Limb (tissue), 2 donors: ENCODE data around the gene IQCK.
A peak's percentile ranks its signal among the peaks of the same experiment; 100 is the strongest.

Experiments used
- DNase-seq, 2 donors: peaks; one replicate each; pipeline ENCODE4 v3.0.0-alpha.2; 2016; ENCODE audit errors: extremely low spot score in 2 of 2

The IQCK gene

DNA sequence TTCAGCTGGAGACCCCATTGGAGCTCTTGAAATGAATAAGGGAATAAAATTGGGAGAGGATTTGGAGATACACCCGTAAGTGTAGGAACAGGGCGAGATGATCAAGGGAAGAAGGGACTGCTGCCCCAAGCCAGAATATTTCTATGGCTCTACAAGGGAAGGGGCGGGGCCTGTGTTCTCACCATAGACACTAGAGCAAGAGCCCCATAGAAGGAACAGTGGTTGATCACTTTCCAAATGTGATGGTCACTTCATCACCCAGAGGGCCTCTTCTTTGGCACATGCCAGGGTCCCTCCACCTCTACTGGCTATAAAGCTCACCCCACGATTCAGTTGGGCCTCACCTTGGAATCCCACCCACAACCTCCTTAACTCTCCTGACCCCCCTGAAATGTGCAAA lies 141.5 kb downstream of the IQCK start:
- DNase-seq: no peak

DNA sequence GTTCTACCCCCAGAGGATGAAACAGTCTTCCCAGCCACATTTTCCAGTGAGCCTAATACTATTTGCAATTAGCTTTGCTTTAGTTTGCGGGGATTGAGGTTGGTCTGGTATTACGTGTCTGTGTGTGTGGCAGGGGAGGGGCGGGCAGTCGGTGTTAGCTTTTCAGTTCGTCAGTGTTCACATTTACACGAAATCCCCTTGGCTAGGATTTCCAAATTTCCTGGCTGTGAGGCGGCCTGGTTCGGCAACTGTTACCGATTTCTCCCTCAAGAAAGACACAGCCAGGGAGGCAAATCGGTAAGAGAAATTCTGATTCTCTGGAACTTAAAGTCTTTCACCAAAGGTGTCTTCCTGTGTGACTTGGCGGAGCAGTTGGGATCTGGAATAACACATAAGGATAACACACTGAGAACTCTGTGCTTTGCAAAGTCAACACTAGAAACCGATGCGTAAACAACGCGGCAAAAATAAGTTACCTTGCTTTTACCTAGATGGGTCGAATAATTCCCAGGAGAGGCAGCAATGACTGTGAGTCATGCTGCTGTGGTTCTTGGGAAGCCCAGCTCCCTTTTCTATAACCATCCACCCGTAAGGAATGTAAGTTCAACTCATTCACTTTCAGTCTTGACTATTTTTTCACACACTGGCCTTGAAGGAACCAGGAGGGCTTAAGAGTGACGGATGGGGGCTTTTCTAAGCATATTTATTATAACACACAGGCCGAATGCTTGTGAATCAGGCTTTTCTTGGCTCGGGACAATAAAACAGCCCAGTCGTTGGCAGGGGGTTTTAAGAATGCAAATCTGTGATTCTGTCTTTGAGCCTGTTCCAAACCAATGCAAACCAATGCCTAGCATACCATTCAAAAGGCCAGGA lies 142.3 kb downstream of the IQCK start:
- DNase-seq: no peak

DNA sequence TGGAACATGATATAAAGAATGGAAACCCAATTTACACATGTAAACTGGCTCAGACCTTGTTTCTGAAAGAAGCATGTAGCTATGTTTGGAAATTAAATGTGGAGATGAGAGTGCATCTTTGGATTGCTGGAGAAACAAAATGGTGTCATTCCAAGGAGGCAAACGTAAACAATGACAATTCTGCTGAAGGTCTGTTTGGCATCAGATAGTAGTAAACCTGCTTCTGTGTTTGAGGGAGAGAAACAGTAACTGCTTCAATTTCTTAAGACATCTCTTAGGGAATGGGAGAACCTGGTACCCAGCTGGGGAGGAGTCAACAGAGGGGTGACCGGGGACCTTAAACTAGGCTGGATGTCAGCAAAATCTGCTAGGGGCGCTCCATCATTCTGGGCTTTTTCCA lies 143.1 kb downstream of the IQCK start:
- DNase-seq: no peak

DNA sequence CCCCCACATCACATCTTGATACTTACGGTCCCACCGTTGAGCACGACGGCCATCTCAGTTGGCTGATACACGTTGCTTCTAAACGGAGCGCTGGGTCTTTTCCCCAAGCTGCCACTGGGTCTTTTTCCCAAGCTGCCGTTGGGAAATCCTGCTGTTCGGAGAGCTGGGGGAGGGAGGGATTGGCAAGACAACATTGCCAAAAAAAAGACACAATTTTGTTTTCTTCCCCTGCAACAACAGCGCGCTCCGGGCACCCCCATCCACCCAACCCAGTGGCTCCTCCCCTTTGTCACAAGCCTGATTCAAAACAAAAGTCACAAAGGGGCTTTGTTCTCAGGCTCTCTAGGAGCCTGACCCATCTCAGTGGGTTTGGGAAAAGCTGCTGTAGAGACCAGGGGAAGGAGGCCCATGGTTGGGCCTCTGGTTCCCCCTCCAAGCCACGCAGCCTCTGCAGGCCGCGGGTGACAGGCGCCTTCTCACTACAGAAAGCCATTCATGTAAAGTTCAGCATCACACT lies 143.8 kb downstream of the IQCK start:
- DNase-seq: no peak

DNA sequence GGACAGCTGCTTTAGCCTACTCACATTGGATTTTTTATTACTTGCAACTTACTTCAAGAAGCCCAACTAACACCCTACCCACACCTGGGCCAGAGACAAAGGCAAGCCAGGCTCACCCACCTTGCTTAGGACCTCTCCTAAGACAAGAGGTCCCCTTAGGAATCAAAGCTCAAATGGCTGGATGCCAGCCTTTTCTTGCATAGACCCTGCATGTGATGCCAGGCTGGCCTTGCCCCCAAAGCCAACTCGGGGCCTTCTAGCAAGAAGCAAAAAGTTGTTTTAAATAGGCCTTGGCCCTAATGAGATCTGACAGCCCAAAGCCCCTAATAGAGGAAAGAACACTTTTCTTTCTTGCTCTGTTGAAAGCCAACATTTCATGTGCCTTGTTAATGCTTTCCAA lies 145.9 kb downstream of the IQCK start:
- no peak for DNase-seq

DNA sequence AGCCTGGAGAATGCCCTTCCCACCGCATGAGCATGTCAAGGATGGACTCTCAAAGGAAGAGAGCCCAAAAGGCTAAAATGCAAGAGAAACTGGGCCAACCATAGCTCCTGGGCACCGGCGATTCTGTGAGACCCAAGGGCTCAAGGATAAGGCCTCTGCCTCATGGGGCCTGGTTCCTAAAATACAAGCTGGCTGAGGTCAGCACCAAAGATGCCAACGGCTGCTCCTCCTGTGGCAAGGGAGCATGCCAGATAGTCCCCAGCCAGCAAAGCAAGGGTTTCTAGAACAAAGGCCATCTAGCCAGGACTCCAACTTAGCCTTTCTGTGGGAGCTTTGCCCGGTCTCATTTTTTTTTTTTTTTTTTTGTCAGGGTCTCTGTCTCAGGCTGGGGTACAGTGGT lies 146.5 kb downstream of the IQCK start:
- DNase-seq: no peak

DNA sequence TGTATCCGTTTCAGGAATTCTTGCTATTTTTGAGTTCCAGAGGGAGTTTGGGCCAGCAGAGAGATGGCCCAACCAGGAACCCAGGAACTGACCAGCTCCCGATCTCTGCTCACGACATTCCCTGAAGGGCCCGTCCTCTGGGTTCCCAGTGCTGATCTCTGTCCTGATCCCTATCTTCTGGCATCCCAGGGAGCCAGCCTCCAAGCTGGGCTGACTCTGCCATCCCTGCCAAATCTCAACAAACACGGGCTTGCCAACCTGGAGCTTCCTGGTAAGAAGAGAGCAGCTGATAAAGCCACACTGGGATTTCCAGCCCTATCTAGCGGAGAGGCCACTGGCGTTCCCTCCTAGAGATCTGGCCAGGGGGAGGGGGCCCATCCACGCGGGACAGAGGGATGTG lies 150.3 kb downstream of the IQCK start:
- no peak for DNase-seq

DNA sequence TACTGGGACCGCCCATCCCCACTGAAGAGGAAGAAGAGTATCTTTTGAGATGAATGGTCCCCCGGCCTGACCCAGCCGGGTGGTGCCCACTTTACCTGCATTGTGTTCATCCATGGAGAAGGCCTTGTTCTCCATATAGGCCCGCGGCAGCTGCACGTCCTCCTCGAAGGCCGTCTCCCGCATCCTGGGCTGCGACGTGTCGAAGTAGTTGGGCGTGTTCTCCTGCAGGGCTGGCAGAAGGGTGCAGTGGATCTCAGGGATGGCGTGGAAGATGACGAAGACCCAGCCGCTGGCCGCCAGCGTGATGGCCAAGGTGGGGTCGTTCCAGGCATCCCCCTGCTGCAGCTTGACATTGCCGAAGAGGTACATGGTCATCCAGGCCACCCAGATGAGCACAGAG lies 153.7 kb downstream of the IQCK start:
- no peak for DNase-seq

DNA sequence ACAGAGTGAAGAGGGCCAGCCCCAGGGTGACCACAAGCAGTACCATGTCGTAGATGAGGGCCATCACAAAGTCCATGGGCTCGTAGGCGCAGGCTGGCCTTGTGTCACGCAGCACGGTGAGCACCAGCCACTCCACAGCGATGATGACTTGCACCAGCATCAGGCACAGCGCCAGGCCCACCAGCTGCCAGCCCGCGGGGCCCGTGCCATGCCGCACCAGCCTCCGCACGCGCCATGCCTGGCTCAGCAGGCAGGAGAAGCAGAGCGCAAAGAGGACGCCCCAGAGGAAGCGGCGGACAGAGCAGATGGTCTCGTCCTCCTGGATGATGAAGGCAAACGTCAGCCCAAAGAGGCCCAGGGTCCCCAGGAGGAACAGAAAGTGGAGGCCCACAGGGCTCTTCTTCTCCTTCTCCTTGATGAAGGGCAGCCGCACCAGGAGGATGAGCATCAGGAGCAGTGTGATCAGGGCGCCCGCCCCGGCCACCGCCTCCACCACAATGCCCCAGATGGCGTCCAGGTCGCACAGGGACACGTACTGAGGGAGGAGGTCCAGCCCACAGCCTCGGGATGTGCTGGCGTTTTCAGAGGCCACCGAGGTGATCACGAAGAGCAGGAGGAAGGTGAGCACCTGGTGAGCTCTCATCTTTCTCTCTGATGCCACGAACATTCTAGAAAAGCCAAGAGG lies 154.2 kb downstream of the IQCK start:
- no peak for DNase-seq

DNA sequence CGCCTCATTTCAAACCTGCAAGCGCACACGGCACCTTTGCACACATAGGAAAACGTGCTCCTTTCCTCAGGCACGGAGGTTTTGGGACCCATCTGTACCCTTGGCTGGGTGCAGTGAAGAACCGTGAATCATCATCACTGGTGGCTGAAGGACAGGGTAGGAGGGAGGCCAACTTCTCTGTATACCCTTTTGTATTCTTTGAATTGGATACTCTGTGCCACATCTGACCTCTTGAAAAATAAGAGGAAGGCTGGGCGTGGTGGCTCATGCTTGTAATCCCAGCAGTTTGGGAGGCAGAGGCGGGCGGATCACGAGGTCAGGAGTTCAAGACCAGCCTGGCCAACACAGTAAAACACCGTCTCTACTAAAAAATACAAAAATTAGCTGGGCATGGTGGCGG lies 154.9 kb downstream of the IQCK start:
- no peak for DNase-seq

DNA sequence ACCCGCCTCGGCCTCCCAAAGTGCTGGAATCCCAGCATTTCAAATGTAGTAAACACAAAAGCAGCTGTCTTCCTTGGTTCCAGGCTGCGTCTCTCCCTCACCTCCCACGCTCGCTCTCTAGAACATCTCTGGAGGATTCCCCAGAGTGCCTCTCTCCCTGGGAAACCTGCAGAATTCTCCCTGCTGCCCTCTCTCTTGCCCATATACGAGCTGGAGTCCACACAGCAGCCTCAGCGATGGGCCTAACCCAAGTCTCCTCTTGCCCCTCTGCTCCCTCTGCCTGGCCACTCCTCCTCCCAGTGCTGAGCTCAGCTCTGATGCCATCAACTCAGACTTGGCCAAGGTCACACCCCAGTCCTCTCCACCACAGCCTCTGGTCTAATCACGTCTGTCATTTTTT lies 156.0 kb downstream of the IQCK start:
- DNase-seq: no peak

DNA sequence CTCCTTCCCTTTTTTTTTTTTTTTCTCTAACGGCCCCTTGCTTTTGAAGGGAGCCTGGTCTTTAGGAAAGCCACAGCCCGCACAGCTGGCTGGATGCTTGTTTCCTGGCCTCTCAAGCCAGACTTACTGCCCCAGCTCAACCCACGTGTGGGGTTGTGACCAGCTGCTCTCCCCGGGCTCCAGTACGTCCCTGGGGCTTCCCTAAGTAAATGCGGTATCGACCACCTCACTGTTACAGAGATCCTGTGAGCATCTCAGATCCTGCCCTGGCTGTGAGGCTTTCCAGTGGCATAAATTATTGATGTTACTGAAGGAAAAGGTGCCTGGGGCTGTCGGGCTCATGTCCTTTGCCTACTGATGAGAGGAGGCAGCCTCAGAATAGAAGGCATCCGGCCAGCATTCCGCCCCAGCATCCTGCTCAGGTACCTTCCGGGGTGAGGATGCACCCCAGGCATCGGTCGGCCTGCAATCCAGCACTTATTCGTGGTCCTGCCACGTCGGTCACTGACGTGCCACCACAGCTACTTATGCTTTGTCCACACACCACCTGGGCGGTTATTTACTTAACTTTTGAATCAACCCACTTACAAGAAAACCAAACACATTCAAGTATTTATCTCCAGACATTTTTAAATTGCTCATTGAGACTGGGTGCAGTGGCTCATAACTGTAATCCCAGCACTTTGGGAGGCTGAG lies 156.9 kb downstream of the IQCK start:
- DNase-seq: no peak

DNA sequence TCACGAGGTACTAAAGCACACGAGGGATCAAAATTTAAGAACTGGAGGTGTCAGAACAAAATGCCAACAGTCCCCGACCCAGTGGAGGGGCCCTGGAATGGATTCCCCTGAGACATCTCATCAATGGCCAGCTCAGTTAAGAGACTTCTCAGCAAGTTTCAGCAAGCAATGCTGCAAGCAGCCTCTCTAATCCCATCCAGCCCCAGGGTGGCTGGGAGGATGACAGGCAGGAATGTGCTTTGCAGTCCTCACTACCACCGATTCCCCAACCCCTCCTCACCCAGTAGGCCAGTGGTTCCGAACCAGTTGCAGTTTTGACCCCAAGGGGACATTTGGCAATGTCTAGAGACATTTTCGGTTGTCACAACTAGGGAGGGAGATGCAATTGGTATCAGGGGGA lies 157.8 kb downstream of the IQCK start:
- DNase-seq: no peak

DNA sequence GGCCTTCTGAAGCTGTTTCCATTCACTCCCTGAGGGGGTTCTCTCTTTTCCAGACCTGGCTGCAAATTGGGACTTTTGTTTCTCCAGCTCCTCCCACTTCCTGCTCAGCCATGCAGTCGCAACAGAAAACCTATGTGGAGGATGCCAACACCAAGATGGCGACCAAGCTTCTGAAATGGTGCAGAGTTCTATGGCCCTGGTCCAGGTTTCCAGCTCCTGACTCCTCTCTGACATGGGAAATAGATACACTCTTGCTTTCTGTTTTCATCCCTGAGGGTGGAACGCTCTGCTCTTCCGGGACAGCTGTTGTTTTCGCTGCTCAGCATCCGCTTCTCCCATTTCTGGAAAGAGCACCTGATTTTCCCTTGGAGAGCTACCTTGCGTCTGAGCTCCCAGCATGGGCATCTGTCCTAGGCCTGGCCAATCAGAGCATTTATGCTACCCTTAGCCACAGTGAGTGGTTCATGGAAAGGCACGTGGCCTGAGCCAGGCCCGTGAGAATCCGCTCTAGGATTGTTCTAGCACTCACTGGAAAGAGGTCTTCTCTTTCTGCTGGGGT lies 158.5 kb downstream of the IQCK start:
- no peak for DNase-seq

DNA sequence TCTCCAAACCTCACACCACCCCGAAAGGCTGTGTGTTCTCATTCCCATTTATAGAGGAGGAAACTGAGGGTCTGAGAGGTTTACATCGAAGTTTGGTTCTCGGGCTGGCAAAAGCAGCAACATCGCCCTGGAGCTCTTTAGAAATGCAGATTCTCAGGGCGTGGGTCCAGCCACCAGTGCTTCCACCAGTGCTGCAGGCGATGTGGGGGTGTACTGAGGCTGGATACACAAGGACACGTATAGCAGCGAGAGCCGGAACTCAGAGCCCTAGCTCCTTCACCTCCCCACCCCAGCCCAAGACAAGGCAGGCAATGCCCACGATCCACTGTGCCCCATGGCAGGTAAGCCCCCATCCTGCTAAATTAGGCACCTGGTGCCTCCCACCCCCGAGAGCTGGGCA lies 160.7 kb downstream of the IQCK start:
- no peak for DNase-seq

DNA sequence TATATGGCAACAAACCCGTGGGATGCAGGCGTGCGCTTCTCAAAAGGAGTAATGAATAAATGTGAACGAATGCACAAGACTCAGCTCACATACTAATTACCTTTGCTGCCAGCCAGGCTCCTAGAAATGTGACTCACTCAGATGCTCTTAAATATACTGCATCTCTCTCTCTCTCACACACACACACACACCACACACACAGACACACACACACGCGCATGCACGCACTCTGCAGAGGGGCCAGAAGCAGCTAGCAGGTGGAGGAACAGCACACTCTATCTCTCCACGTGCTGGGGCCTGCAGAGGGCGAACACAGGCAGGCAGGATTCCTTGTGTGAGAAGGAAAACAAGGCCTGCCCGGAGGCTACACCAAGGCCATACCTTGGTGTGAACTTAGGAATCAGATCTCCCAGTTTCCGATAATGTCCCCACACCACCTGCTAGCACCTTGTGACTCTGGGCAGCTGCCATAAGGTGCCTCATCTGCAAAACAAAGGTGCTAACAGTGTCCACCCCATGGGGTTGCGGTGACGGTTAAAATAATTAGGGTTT lies 161.2 kb downstream of the IQCK start:
- peak in 1 of 2 donors; percentile 72 for DNase-seq

DNA sequence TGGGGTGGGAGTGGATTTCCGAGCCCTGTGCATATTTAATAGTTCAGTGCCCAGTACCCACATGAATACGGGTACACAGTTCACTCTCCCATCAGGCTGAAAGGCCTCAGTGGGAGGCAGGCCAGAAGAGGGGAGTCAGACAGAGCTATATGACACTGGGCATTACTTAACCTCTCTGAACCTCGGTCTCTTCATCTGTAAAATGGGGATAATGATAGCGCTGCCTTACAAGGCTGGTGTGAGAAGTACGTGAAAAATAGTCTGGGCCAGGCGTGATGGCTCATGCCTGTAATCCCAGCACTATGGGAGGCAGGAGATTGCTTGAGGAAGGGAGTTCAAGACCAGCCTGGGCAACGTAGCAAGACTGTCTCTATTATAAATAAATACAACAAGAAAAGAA lies 163.0 kb downstream of the IQCK start:
- no peak for DNase-seq

DNA sequence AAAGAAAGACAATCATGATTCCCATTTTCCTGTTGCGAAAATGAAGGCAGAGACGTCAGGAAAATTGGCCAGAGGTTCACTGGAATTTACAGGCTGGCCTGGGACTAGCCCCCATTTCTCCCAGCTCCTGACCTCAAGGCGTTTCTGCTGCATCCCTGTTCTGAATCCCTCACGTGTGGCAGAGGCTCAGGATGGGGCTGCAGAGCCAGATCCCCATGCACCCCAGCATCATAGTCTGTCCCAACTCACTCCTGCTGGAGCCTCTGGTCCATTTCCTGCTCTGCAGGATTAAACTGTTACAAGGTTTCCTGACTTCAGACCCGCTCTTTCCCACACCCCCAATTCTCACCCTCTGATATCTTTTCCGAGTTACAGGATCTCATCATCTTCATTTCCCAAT lies 163.7 kb downstream of the IQCK start:
- no peak for DNase-seq

DNA sequence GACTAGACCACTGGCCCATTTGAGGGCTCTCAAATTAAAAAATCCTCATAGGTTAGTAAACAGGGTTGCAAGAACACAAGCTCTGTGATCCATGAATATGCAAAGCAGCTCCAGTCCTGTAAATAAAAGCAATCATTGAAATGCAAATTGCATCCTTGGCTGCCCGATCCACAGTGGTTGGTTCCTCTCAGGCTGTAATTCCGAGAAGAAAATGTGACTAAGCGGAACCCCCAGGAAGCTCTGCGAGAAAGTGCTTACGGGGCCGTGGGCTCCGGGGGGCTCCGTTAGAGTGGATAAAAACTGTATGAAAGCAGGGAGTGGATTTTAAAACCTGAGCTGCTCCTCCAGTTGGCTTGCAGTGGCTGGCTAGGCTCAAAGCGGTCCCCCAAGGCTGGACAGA lies 164.1 kb downstream of the IQCK start:
- no peak for DNase-seq

DNA sequence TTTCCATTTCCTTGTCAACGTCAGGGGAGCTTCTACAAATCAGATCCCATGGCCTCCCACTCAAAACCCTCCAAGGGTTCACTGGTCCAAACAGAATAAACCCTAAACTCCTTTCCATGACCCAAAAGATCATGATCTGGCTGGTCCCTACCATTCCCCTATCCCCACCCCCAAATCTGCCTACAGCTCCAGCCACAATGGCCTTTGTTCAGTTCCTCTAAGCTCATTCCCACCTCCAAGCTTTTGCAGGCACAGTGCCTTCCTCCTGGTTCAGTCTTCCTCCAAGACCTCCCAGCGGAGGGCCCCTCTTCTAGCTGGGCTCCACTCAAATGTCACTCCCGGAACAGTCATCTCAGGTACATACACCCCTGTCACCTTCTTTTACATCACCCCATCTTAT lies 164.6 kb downstream of the IQCK start:
- no peak for DNase-seq

DNA sequence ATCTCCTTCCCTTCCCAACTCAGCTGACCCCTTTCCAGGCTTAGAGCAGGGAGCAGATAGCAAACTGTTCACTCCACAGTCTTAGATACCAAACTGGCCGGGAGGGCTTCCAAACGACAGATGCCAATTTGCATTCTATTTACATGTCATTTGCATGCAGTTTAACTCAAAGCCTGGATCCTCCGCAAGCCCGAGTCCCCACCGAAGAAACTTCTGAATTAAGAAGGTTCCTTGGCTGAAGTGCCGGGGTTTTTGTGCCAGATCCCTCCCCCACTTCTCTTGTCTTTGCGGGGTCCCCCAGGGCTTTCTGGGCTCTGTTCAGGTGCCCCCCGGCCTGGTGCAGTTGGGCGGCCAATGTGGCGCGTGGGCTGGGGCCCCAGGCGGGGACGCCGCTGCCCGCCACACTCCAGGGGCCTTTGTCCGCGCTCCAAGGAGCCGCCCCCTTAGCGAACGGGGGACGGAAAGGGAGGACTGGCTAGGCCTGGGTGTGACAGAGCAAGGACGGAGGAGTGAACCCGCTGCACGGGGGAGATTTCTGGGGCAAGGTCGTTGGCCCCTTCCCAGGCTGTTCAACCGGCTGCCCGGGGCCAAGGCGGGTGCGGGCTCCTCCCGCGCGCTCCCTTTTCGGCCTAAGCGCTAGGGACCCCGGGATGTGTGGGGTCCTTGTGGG lies 165.4 kb downstream of the IQCK start:
- DNase-seq: no peak
